GM06990 (cell line): ENCODE data around the gene EPOP.

Experiments
- DNase-seq: peaks from one replicate; pipeline ENCODE4 v3.0.0-alpha.2; 2011; ENCODE audit not compliant: insufficient read length; ENCODE audit errors: extremely low read depth
- H3K27me3 ChIP-seq: replicated peaks from 2 replicates; pipeline ENCODE4 v1.6.0; 2011; ENCODE audit warnings: low read length; ENCODE audit not compliant: control insufficient read depth, insufficient read depth
- H3K36me3 ChIP-seq: 2 replicates; pipeline ENCODE4 v1.5.1; 2011; ENCODE audit warnings: low read length; ENCODE audit not compliant: control insufficient read depth, insufficient read depth
- H3K4me3 ChIP-seq: replicated peaks from 2 replicates; pipeline ENCODE4 v1.5.1; 2011; ENCODE audit warnings: low read depth, mild to moderate bottlenecking, control low read depth, low read length
- CTCF ChIP-seq: IDR thresholded peaks from 2 replicates; pipeline ENCODE4 v1.5.1; 2011; ENCODE audit warnings: low read length, control low read depth, mild to moderate bottlenecking, inconsistent platforms; ENCODE audit not compliant: insufficient read depth, poor library complexity, severe bottlenecking

The EPOP gene

GRCh38 chr17:38697061-38697820 lies 22.5 kb upstream of the EPOP start:
- no peak for TF ChIP-seq CTCF
- DNase-seq: no peak
- Histone ChIP-seq H3K36me3 (no peaks in the 10 kb centered on the region), H3K27me3 (no peaks in the 10 kb centered on the region), H3K4me3 (no peak overlapping the region)

- TF ChIP-seq CTCF: no peak
- no peak for DNase-seq
- Histone ChIP-seq H3K27me3 (no peaks in the 10 kb centered on the region), H3K36me3 (no peaks in the 10 kb centered on the region), H3K4me3 (no peak overlapping the region)
Observed at GRCh38 chr17:38693700-38694329, 19.1 kb upstream of the EPOP start.

DNA sequence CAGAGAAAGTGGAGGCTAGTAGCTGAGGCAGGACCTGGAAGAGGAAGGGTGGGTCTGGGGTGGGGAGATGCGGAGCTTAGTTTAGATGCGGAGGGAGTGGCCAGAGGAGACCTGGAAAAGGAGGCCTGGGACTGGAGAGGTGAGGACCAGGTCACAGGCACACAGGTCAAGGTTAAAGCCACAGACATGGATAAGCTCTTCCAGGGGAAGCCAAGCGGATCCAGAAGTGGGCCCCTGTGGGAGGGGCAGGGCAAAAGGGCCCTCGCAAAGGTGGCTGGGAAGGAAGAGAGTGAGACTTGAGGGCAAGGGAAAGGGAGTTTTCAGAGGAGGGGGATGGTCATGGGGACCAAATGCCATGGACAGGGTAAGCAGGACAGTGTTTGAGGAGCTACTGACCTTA lies 16.4 kb upstream of the EPOP start:
- DNase-seq: no peak
- TF ChIP-seq CTCF: no peak
- Histone ChIP-seq H3K36me3 (no peaks in the 10 kb centered on the region), H3K27me3 (no peaks in the 10 kb centered on the region), H3K4me3 (no peak overlapping the region)

- no peak for DNase-seq
- TF ChIP-seq CTCF: no peak
- no peaks in the 10 kb centered on the region for H3K36me3 ChIP-seq
Observed at GRCh38 chr17:38690386-38690785, 15.6 kb upstream of the EPOP start.

GRCh38 chr17:38687286-38687685 lies 12.5 kb upstream of the EPOP start:
- TF ChIP-seq CTCF: no peak
- no peak overlapping the region for H3K4me3 ChIP-seq
- H3K27me3 ChIP-seq: no peaks in the 10 kb centered on the region
- no peaks in the 10 kb centered on the region for H3K36me3 ChIP-seq
- no peak for DNase-seq

More at GRCh38 chr17:38690386-38690785, 15.6 kb upstream of the EPOP start:
- H3K27me3 ChIP-seq: no peaks in the 10 kb centered on the region
- no peak overlapping the region for H3K4me3 ChIP-seq
